ENCODE data around the gene PTGFRN. TPM values are rescaled to one million over a fixed set of nuclear protein-coding genes. Genes with fewer than 3 reads are reported as not detected.

Gene PTGFRN
- total and polyA plus RNA-seq, 2 of the 8 experiments (the other 6 are each of a cell fraction or from before 2014, with no cell fraction given) = 13.0 to 32.6 TPM

DNA sequence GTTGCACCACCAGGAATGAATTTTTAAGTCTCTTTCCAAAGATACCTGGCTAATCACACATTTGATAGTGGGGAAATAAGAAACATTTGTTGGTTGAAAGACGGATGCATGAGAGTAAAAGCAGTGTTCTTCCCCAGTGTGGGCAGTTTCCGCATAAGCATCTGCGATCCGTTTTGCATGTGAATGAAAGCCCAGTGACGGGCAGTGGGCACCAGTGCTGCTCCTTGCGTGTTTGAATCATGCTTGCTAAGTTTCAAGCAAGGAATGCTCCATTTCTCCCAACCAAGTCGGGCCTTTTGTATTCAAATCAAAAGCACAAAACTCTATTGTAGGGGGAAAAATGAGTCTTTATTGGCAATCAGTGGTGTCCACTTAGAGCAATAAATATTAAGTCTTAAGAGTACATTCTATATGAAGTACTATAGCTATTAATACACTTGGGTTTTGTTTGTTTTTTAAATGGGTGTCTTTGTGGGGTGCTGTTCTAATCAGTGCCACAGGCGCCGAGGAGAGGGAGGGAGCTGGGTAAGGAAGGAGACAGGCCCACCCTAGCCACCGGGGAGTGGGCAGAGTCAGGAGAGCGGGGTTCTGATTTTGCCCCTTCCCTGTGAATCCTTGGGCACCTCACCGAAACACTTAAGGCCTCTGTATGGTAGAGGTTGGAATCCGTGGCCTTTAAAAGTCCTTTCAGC, 750 bp upstream of the PTGFRN start:
- Histone ChIP-seq H3K79me2 (ENCODE audit: control insufficient read depth in 1 of 2, insufficient read depth in 2 of 2, low read length in 2 of 2) (peaks cover 5 to 34% of the 10 kb centered on the region in 2 experiments; a peak in 3 of 4 replicates), H2BK120ac (replicated peaks; ENCODE audit: low read depth, low read length) (peak overlapping the region; percentile 8), H2BK5ac (ENCODE audit: low read depth, low read length) (no peak overlapping the region; the same call in 1 of the 2 replicates), H3K4me3 (ENCODE audit: extremely low read depth in 1 of 4, insufficient read depth in 2 of 4, low read depth in 3 of 4, low read length in 4 of 4) (peak overlapping the region; percentile 63 to 92 (median 85)), H2BK15ac (ENCODE audit: low read length) (0 out of 2 replicates have a peak overlapping the region, but pooled peaks have one; percentile 40), H3K27ac (ENCODE audit: low read depth, low read length) (no peak overlapping the region), H3K36me3 (ENCODE audit: control insufficient read depth in 2 of 4, insufficient read depth in 4 of 4, low read length in 3 of 4) (no peaks in the 10 kb centered on the region), H4K20me1 (replicated peaks in 1 of 2; ENCODE audit: control insufficient read depth in 1 of 2, insufficient read depth in 2 of 2, low read length in 2 of 2) (peaks cover 0 to 4% of the 10 kb centered on the region in 2 experiments), H3K23me2 (ENCODE audit: low read depth, low read length) (peaks cover 9% of the 10 kb centered on the region), H2AK5ac (ENCODE audit: low read depth, low read length) (no peak overlapping the region), H3K9me3 (ENCODE audit: insufficient read depth in 2 of 2, low read depth in 1 of 2, low read length in 1 of 2) (no peaks in the 10 kb centered on the region), H3K4me2 (ENCODE audit: insufficient read depth in 1 of 2, low read depth in 2 of 2, low read length in 2 of 2) (peak overlapping the region; percentile 85 to 87), H2BK20ac (ENCODE audit: low read length) (no peak overlapping the region; the same call in 1 of the 2 replicates), H3K14ac (ENCODE audit: insufficient read length) (no peak overlapping the region), H3K9ac (replicated peaks in 1 of 4; ENCODE audit: extremely low read depth in 1 of 4, low read depth in 3 of 4, low read length in 3 of 4) (peak overlapping the region in 1 of 4 experiments; percentile 68; a peak in 1 of 7 replicates), H3K79me1 (ENCODE audit: low read depth, low read length) (peaks cover 4% of the 10 kb centered on the region; the same call in 1 of the 2 replicates), H4K8ac (ENCODE audit: extremely low read depth, insufficient read depth, low read length) (no peak overlapping the region; the same call in 1 of the 2 replicates), H2BK12ac (ENCODE audit: low read depth, low read length) (0 out of 2 replicates have a peak overlapping the region, but pooled peaks have one; percentile 11), H2AFZ (ENCODE audit: low read length) (no peak overlapping the region), H3K18ac (ENCODE audit: extremely low read depth, low read length) (peak overlapping the region; percentile 73), H3K4ac (replicated peaks; ENCODE audit: insufficient read length, low read depth, low read length) (no peak overlapping the region), H3K4me1 (replicated peaks in 1 of 4; ENCODE audit: control insufficient read depth in 3 of 4, insufficient read depth in 4 of 4, low read length in 3 of 4) (peaks cover 0 to 18% (median 13%) of the 10 kb centered on the region in 4 experiments; a peak in 4 of 7 replicates), H3K56ac (replicated peaks; ENCODE audit: insufficient read length, low read depth, low read length) (no peak overlapping the region), H4K5ac (ENCODE audit: insufficient read length, low read depth, low read length) (no peak overlapping the region), H3K23ac (ENCODE audit: insufficient read length) (no peak overlapping the region), H3K27me3 (replicated peaks in 1 of 4; ENCODE audit: control insufficient read depth in 3 of 4, extremely low read depth in 1 of 4, insufficient read depth in 3 of 4, low read length in 3 of 4) (no peaks in the 10 kb centered on the region), H4K91ac (replicated peaks; ENCODE audit: insufficient read length, low read length) (no peak overlapping the region)
- no peak for FAIRE-seq
- DNase-seq (ENCODE audit: low read depth in 1 of 2, low spot score in 2 of 2) = no peak
- ChIA-PET CTCF (ENCODE audit: partially characterized antibody) (interaction anchor here (0.8 to 3.2 kb wide), 6 partner anchors 10 to 334 kb away, joined by 3 to 14 read pairs (median 4); no protein-coding TSS in a partner anchor), POLR2A (ENCODE audit: partially characterized antibody) (interaction anchor here (0.6 to 1.2 kb wide), 4 partner anchors 13 to 73 kb away, joined by 3 to 5 read pairs (median 4); no protein-coding TSS in a partner anchor)
- whole genome bisulfite sequencing, 2 experiments (ENCODE audit: extremely low coverage in 1 of 2, insufficient coverage in 1 of 2, insufficient read length in 1 of 2, insufficient replicate concordance in 2 of 2, low coverage in 1 of 2, low lambda C conversion rate in 2 of 2, missing lambda C conversion rate in 1 of 2) = 5% methylated on average over 10 of the region's 13 CpGs; no CpG with 5 or more reads in 1 of the 2 experiments
- peak; percentile 78 for TF ChIP-seq CTBP2 (IDR thresholded peaks at IDR 0.05; ENCODE audit: borderline replicate concordance, insufficient read depth, insufficient read length, low read length)
- TF ChIP-seq SIRT6 (IDR thresholded peaks at IDR 0.05; ENCODE audit: low read length) = no peak
- no peak for TF ChIP-seq HDAC6 (IDR thresholded peaks at IDR 0.05; ENCODE audit: low read depth, low read length)
- no peak for TF ChIP-seq ZNF274 (IDR thresholded peaks at IDR 0.05; ENCODE audit: borderline replicate concordance, extremely low read depth, low read length)
- no peak for TF ChIP-seq CHD2 (IDR thresholded peaks at IDR 0.05; ENCODE audit: low read length)
- no peak for TF ChIP-seq SAP30 (IDR thresholded peaks at IDR 0.05; ENCODE audit: insufficient read depth, insufficient replicate concordance, low read length)
- TF ChIP-seq KDM4A (IDR thresholded peaks at IDR 0.05; ENCODE audit: low read depth, low read length, severe bottlenecking) = peak; percentile 16
- no peak for TF ChIP-seq RXRA (IDR thresholded peaks at IDR 0.05; ENCODE audit: insufficient read depth, low read depth, low read length)
- TF ChIP-seq BACH1 (IDR thresholded peaks at IDR 0.05; ENCODE audit: low read length) = 0 out of 2 replicates have a peak, but pooled peaks have one; percentile 32
- no peak for TF ChIP-seq SRF (IDR thresholded peaks at IDR 0.05; ENCODE audit: low read depth, low read length)
- TF ChIP-seq RAD21 (IDR thresholded peaks at IDR 0.05 in 1 of 2, conservative IDR thresholded peaks at IDR 0.05 in 1 of 2; ENCODE audit: low read depth in 2 of 2, low read length in 2 of 2) = no peak

All from H1 (cell line).